Adrenal gland (tissue), 12 donors: Measurements from ENCODE around the gene TMEM95. TPM values are rescaled to one million over a fixed set of nuclear protein-coding genes. Genes with fewer than 3 reads are reported as not detected.

ENCODE experiments used
- DNase-seq, 7 donors: peaks; one replicate each; pipeline ENCODE4 v3.0.0-alpha.2; 2019 to 2020
- H3K27ac ChIP-seq, 5 donors: fragments of 200-600 bp; sonication (generic) in 4 of 5; 1 replicate in 3 of 5; 2 replicates in 2 of 5; pipeline versions ENCODE4 v1.5.1 to v1.8.0; 2016 to 2020; ENCODE audit warnings: mild to moderate bottlenecking in 1 of 5
- H3K27me3 ChIP-seq: fragments of 200-600 bp; 2 replicates; pipeline ENCODE4 v1.8.0; 2021
- H3K36me3 ChIP-seq, 2 donors: fragments of 200-600 bp; replicated peaks in 1 of 2; 1 replicate in 1 of 2; 2 replicates in 1 of 2; pipeline versions ENCODE4 v1.5.1 to v1.8.0; 2018 to 2022
- H3K4me1 ChIP-seq, 2 donors: fragments of 200-600 bp; replicated peaks in 1 of 2; 1 replicate in 1 of 2; 2 replicates in 1 of 2; pipeline versions ENCODE4 v1.5.1 to v1.8.0; 2018 to 2021
- H3K4me3 ChIP-seq, 4 donors: fragments of 200-600 bp; sonication (generic) in 3 of 4; one replicate each; pipeline ENCODE4 v1.5.1; 2016 to 2018
- H3K9me3 ChIP-seq, 3 donors: fragments of 200-600 bp; sonication (generic) in 1 of 3; replicated peaks in 1 of 3; 1 replicate in 2 of 3; 2 replicates in 1 of 3; pipeline versions ENCODE4 v1.5.1 to v1.8.0; 2016 to 2021
- POLR2A ChIP-seq, 2 donors: fragments of 450-650 bp; IDR thresholded peaks; one replicate each; pipeline ENCODE4 v1.6.1; 2017; ENCODE audit warnings: antibody characterized with exemption in 2 of 2, mild to moderate bottlenecking in 2 of 2, moderate library complexity in 1 of 2
- WGBS, 4 donors: extraction: QIAGEN DNeasy Blood & Tissue Kit in 2 of 4; methylation state at CpG; one replicate each; pipeline versions ENCODE4 v1.1.5 to v1.1.7; 2013 to 2017; 5-methylcytosine and 5-hydroxymethylcytosine counted together
- intact Hi-C, 2 donors: fragments of 100-400 bp; cut with DNase I; formaldehyde crosslinking; loops; one replicate each; pipeline versions ENCODE4 v1.14.1 to v1.15.0; 2022 to 2023
- polyA plus RNA-seq, 3 donors: library from polyadenylated mRNA; stranded (reverse); fragments of 200-250 nt in 2 of 3; fragments of 350-450 nt in 1 of 3; fragmentation: Illumina TruSeq in 1 of 3; extraction: RNeasy Lipid Tissue Mini Kit (QIAGEN cat#74804) in 1 of 3; gene quantifications; one replicate each; pipeline ENCODE4 v1.2.3, GENCODE V29; 2013 to 2014
- total RNA-seq, 9 donors: library from RNA; depleted of rRNA in 4 of 9; stranded (reverse); fragments of >200 nt in 4 of 9; fragments of 120-200 nt in 1 of 9; fragmentation: NEBNext Ultra II Directional in 1 of 9; extraction: Animal tissue kit (Norgen Biotek cat#: 25700) in 1 of 9; gene quantifications; one replicate each; pipeline versions ENCODE4 v1.1.0 to v1.2.4, GENCODE V29; 2013 to 2023
- TF ChIP-seq, protein P1 (sequence below), 6 experiments: fragments of 450-650 bp in 4 of 6; fragments of 200-600 bp in 2 of 6; sonication (generic) in 1 of 6; IDR thresholded peaks; 1 replicate in 5 of 6; 2 replicates in 1 of 6; pipeline versions ENCODE4 v1.5.1 to v1.8.0; 2016 to 2021; ENCODE audit warnings: antibody characterized with exemption in 6 of 6, mild to moderate bottlenecking in 2 of 6, moderate library complexity in 1 of 6
- donor health status: healthy with polysubstance abuse.
- donor health status: Bipolar disorder and iron deficiency.
- donor health status: DM: yes; HTN: yes; CAD: no.
- donor health status: DM: no; HTN: no; CAD: no.
- donor health status: DM: no; HTN: no; CAD: no.
- donor health status: DM: yes; HTN: yes; CAD: no.

TMEM95 gene
- total and polyA plus RNA-seq, 12 donors, result not detected

GRCh38 chr17:7343250-7343649 lies 11.7 kb upstream of the TMEM95 start:
- H3K9me3 ChIP-seq, result no peaks in the 10 kb centered on the region
- H3K27ac ChIP-seq, result no peak overlapping the region
- H3K4me3 ChIP-seq, result no peak overlapping the region
- 32 to 66% (median 64%) methylated on average over 3 to 15 of the region's 15 CpGs for WGBS, 4 donors
- intact Hi-C loops, result loop anchor here in 1 of 2 donors (5.0 kb wide), 1 partner anchor 61 kb away; the partner anchor contains the start of gene SLC2A4
- peak in 1 of 7 donors; percentile 33 for DNase-seq
- peaks cover 0 to 15% of the 10 kb centered on the region in 2 donors for H3K4me1 ChIP-seq
- no peaks in the 10 kb centered on the region for H3K36me3 ChIP-seq
- TF ChIP-seq, protein P1, sequence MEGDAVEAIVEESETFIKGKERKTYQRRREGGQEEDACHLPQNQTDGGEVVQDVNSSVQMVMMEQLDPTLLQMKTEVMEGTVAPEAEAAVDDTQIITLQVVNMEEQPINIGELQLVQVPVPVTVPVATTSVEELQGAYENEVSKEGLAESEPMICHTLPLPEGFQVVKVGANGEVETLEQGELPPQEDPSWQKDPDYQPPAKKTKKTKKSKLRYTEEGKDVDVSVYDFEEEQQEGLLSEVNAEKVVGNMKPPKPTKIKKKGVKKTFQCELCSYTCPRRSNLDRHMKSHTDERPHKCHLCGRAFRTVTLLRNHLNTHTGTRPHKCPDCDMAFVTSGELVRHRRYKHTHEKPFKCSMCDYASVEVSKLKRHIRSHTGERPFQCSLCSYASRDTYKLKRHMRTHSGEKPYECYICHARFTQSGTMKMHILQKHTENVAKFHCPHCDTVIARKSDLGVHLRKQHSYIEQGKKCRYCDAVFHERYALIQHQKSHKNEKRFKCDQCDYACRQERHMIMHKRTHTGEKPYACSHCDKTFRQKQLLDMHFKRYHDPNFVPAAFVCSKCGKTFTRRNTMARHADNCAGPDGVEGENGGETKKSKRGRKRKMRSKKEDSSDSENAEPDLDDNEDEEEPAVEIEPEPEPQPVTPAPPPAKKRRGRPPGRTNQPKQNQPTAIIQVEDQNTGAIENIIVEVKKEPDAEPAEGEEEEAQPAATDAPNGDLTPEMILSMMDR (IDR thresholded peaks at IDR 0.05), result no peak
- no peak for TF ChIP-seq POLR2A (IDR thresholded peaks at IDR 0.05)
- no peaks in the 10 kb centered on the region for H3K27me3 ChIP-seq

DNA sequence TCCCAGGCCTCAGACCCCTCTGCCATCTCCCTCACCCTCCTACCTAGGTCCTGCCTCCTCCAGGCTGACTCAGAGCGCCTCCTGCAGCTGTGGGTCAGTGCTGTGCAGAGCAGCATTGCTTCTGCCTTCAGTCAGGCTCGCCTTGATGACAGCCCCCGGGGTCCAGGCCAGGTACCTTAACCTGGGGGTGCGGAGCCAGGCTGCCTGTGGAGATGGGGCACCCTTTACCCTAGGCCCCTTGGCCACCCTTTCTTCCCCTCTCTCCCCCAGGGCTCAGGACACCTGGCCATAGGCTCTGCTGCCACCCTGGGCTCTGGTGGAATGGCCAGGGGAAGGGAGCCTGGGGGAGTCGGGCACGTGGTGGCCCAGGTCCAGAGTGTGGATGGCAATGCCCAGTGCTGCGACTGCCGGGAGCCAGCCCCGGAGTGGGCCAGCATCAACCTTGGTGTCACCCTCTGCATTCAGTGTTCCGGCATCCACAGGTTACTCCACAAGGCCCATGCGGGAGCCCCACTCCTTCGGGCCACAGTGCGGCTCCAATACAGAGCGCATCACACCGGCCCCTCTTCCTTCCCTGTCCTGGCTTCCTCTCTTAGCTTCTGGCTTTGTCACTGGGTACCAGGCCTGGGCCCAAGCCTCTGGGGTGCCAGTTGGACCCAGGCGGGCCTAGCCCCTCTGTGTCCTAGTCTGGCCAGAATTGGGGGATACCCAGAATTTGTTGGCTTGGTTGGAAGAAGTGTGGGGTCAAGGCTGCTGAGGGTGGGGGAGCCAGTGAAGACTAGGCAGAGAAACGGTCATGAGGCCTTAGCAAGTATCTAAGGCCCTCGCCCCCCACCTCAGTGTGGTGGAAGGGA lies 8.0 kb upstream of the TMEM95 start:
- TF ChIP-seq, protein P1 (IDR thresholded peaks at IDR 0.05), result no peak
- no peak for TF ChIP-seq POLR2A (IDR thresholded peaks at IDR 0.05)
- WGBS, 4 donors, result 40 to 79% (median 59%) methylated on average over 3 to 18 of the region's 18 CpGs
- intact Hi-C loops, result no loop called here

DNA sequence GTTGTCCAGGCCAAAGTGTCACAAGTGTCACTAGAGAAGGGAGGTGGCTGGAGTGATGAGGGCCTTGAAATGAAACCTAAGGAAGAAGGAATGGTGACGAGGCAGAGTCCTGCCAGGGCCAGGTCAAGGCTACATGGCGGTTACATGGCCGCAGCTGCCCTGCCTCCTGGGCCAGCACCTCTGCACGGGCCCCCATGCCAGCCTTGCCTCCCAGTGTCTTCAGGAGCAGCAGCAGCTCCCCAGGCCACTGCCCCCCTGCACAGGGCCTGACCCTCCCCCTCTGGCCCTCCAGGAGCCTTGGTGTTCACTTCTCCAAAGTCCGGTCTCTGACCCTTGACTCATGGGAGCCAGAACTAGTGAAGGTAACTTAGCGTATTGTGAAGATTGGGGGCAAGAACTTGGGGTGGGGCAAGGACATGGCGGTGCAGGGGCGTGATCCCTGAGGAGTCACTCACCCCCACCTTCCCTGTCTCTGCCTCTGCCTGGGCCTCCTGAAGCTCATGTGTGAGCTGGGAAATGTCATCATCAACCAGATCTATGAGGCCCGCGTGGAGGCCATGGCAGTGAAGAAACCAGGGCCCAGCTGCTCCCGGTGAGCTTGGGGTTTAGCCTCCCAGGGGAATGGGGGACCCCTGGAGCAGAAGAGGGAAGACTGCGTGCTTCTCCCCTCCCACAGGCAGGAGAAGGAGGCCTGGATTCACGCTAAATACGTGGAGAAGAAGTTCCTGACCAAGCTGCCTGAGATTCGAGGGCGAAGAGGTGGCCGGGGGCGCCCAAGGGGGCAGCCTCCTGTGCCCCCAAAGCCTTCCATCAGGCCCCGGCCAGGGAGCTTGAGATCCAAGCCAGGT lies 7.1 kb upstream of the TMEM95 start:
- no peaks in the 10 kb centered on the region for H3K27me3 ChIP-seq
- DNase-seq, result peak in 4 of 7 donors; percentile 44 to 64 (median 52)
- intact Hi-C loops, result no loop called here
- WGBS, 4 donors, result 36 to 66% (median 60%) methylated on average over 10 to 19 of the region's 19 CpGs
- peak overlapping the region in 1 of 5 donors; percentile 60 for H3K27ac ChIP-seq
- H3K36me3 ChIP-seq, result no peaks in the 10 kb centered on the region
- H3K4me1 ChIP-seq, result peaks cover 20 to 42% of the 10 kb centered on the region in 2 donors
- no peak overlapping the region for H3K4me3 ChIP-seq
- H3K9me3 ChIP-seq, result no peaks in the 10 kb centered on the region
- TF ChIP-seq, protein P1 (IDR thresholded peaks at IDR 0.05), result no peak
- TF ChIP-seq POLR2A (IDR thresholded peaks at IDR 0.05), result no peak

More for the DNA sequence above, 8.0 kb upstream of the TMEM95 start:
- Histone ChIP-seq H3K4me1 (peaks cover 14 to 36% of the 10 kb centered on the region in 2 donors), H3K9me3 (no peaks in the 10 kb centered on the region), H3K27me3 (no peaks in the 10 kb centered on the region), H3K4me3 (no peak overlapping the region), H3K36me3 (no peaks in the 10 kb centered on the region), H3K27ac (peak overlapping the region in 1 of 5 donors; percentile 60)
- DNase-seq, result peak in 2 of 7 donors; percentile 27 to 40
